ENCODE results near the gene SMAD6.
A peak's percentile ranks its signal among the peaks of the same experiment; 100 is the strongest.

The SMAD6 gene

GRCh38 chr15:66702035-66702786, at the start of gene SMAD6:
SMAD6 (plus strand) TSS chr15:66702236; CDS start chr15:66703259, 1,023 bp downstream.
- peak; percentile 83 for DNase-seq (ENCODE audit: low read depth)

- no peak for DNase-seq (ENCODE audit: low read depth)
Measured at GRCh38 chr15:66652806-66653205, 49.2 kb upstream of the SMAD6 start.

- DNase-seq (ENCODE audit: low read depth) = no peak
Measured at GRCh38 chr15:66653398-66653797, 48.6 kb upstream of the SMAD6 start.

GRCh38 chr15:66653852-66654251, 48.2 kb upstream of the SMAD6 start:
- DNase-seq (ENCODE audit: low read depth) = no peak

GRCh38 chr15:66654361-66654738, 47.7 kb upstream of the SMAD6 start:
- DNase-seq (ENCODE audit: low read depth) = no peak

GRCh38 chr15:66654739-66655375, 47.2 kb upstream of the SMAD6 start:
- no peak for DNase-seq (ENCODE audit: low read depth)

- no peak for DNase-seq (ENCODE audit: low read depth)
Measured at GRCh38 chr15:66655511-66655910, 46.5 kb upstream of the SMAD6 start.

GRCh38 chr15:66655997-66656396, 46.0 kb upstream of the SMAD6 start:
- DNase-seq (ENCODE audit: low read depth) = no peak

GRCh38 chr15:66657185-66658020, 44.6 kb upstream of the SMAD6 start:
- no peak for DNase-seq (ENCODE audit: low read depth)

- DNase-seq (ENCODE audit: low read depth) = no peak
Measured at GRCh38 chr15:66658044-66658443, 44.0 kb upstream of the SMAD6 start.

GRCh38 chr15:66658855-66659254, 43.2 kb upstream of the SMAD6 start:
- DNase-seq (ENCODE audit: low read depth) = no peak

- DNase-seq (ENCODE audit: low read depth) = no peak
Measured at GRCh38 chr15:66659384-66659783, 42.7 kb upstream of the SMAD6 start.

GRCh38 chr15:66661432-66662096, 40.5 kb upstream of the SMAD6 start:
- no peak for DNase-seq (ENCODE audit: low read depth)

- no peak for DNase-seq (ENCODE audit: low read depth)
Measured at GRCh38 chr15:66662522-66662921, 39.5 kb upstream of the SMAD6 start.

- DNase-seq (ENCODE audit: low read depth) = no peak
Measured at GRCh38 chr15:66663664-66664063, 38.4 kb upstream of the SMAD6 start.

GRCh38 chr15:66670175-66670574, 31.9 kb upstream of the SMAD6 start:
- DNase-seq (ENCODE audit: low read depth) = no peak

- DNase-seq (ENCODE audit: low read depth) = no peak
Measured at GRCh38 chr15:66670762-66671580, 31.1 kb upstream of the SMAD6 start.

GRCh38 chr15:66672867-66673266, 29.2 kb upstream of the SMAD6 start:
- DNase-seq (ENCODE audit: low read depth) = no peak

- DNase-seq (ENCODE audit: low read depth) = no peak
Measured at GRCh38 chr15:66673410-66674322, 28.4 kb upstream of the SMAD6 start.

GRCh38 chr15:66674756-66675155, 27.3 kb upstream of the SMAD6 start:
- no peak for DNase-seq (ENCODE audit: low read depth)
